Measurements from ENCODE around the gene PLCH1.

The PLCH1 gene

DNA sequence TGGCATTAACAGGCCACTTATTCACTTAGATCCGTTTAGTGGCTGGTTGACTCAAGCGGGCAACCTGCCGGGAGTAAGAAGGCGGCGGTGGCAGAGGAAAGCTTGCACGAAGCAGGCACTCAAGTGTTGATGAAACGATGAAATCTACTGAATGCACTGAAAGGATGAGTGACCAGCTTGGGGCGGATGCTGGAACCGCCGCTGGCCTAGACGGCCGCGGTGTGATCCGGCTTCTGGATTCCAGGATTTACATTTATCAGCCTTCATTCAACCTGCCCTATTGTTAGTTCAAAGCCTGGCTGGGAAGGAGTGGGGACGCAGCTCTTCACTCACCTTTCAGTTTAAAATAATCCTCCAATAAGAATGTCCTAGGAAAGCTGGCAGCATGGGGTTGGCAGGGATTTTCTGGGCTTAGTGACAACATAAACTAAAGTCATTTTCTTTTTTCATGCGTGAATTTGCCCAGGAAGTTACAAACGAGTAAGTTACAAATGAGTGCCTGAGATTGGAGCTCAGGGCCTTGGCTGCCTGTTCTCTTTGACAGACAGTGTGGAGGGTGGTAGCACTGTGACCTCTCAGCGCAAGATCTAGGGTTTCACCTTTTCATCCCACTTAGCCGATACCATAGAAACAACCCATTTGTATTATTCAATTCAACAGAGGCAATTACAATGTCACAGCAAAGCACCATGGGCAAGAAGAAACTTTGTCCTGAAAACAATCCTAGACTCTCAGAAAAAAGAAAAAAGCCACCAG lies 1.1 kb upstream of the PLCH1 start:
- DNase-seq, result no peak

DNA sequence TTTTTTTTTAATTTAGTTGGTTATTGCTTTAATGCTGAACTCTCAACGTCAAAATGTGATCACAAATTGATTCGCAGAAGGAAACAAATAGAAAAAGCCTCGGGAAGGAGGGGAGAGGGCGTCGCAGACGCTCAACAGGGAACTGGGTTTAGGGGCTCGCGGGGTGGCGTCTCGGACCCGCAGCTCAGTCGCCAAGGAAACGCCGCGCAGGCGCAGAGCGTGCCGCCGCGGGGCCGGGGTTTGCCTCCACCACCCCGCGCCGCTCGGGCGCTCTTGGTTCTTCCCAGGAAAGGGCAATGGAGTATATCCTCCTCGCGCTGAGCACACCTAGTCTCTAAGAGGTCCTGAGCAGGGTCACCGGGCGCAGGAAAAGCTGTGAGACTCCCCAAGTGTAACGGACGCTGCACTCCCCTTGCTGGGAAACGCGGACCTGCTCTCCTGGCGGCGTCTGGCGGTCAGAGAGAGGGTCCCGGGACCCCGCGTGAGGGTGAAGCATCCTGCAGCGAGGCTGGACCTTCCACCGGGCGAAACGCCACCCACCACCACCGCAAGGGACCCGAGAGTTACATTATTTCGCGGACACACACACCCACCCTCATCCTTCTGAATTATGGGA lies 753 bp downstream of the PLCH1 start:
- DNase-seq, result peak; percentile 45

DNA sequence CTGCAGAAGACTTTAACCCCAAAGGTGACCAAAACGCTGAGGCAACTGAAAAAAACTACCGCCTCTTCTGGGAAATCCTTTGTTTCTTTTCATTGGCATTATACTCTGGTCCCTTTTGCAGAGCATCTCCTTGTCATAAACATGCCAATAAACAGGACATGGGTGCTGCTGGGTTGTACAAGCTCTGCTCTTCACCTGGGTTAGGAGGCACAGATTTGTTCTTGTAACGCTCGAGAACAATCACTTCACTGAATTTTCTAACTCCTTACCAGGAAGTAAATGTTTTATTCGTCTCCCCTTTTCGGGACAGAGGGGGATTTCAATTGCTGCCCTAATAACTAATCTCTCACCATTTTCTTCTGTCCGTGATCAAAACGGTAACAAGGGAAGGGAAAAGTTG lies 1.3 kb downstream of the PLCH1 start:
- no peak for DNase-seq

DNA sequence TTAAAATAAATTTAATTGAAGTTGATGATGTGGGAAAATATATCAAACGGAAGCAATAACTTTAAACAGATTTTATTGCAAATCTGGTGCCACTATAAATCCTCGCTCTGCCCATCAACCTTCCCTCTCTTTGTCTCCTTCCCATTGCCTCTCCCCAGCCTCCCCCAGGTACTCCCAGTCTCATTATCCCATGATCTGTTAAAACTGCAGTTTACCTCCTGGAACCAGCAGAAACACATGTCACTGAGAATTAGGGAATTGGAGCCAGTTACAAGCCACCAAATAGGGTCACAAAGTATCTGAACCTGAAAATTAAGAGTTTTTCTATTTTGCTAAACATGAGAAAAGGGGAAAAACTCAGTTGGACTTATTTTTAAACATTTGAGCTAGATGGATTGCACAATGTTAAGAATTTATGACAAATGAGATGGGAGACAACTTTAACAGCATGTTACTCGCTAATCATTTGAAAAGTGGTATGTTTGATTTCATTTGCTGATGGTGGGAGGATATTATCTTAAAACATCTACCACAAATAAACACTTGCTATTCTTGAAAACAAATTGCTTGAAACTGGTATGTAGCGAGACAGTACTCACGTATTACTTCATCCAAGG lies 2.4 kb downstream of the PLCH1 start:
- no peak for DNase-seq

DNA sequence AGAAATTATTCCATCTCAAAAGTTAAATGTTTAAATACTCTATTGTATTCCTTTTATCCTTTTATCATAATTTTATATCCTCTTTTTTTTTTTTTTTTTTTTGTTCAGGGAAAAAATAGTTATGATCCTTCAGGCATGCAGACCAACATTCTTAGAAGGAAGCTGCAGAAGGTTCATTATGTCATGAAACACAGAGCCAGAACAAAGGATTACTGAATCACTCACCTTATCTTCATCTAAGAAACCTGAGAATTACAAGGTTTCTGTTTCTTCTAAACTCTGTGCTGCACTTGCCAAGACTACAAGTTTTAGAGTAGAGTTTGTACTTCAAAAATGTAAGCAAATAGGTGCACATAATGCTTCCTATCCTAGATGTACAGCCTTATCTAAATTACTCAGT lies 3.3 kb downstream of the PLCH1 start:
- DNase-seq, result no peak

DNA sequence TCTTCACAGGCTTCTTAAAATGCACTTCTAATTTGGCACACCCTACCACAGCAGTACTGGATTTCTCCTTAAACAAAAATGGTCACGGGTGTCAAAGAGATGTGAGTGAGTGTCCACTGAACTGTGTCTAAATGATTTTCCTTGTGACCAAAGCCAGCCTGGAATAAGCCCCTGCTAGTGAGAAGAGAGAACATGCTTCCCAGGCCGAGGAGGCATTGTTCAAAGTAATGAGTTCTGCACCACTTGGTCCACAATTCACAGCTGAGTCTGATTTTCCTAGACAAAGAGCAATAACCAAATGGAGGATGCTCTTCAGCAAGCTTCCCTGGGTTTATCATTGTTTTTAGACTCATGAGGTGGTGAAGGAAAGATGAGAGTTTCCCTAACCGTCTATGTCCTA lies 3.8 kb downstream of the PLCH1 start:
- no peak for DNase-seq

DNA sequence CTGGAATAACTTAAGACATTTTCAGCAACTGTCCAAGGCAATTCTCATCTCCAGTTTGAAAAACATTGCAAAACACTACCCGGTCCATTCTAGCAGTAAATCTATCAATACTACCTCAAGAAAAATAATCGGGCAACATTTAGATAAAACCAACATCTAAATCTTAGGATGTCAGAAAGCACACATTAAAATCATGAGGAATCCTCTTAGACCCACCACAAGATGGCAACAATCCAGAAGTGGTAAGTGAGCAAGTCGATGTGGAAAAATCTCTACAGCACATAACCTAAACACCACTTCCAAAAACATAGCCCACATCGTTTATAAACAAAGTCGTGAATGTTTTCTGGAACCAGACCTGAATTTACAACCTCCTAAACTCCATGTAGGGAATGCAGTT lies 5.7 kb downstream of the PLCH1 start:
- DNase-seq, result no peak

DNA sequence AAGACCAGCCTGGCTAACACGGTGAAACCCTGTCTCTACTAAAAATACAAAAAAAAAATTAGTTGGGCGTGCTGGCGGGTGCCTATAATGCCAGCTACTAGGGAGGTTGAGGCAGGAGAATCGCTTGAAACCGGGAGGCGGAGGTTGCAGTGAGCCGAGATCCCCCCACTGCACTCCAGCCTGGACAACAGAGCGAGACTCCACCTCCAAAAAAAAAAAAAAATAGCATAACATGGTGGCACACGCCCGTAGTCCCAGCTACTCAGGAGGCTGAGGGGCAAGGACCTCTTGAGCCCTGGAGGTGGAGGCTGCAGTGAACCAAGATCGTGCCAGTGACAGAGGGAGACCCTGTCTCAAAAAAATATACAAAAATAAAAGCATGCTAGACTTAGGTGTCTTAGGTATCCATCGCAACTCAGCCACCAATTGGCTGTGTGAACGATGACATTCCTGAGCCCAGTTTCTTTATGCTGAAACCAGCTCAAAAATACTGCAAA lies 6.2 kb downstream of the PLCH1 start:
- no peak for DNase-seq

DNA sequence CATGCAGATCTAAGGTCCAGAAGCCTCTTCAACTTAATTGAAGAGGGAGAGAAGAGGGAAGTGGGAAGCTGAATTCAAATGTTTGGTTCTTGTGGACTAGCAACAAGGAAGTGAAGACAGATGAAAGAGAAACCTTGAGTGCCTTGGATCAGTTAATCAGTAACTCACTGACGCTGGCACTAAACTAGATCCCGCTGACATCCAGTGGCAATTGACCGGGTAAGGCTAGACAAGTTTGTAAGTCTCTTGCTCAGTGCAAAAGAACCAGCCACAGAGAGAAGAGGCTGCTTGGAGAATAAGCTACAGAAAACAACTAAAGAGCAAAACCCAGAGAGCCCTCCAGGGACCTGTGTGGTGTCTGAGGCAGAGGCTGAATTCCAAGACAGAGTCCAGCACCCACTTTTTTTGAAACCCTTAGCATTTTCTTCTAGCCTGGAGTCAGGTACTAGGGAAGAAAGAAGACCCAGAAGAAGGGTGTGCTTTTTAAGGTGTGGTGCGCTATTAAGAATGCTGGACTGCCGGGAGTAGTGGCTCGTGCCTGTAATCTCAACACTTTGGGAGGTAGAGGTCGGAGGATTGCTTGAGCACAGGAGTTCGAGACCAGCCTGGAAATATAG lies 6.9 kb downstream of the PLCH1 start:
- no peak for DNase-seq

DNA sequence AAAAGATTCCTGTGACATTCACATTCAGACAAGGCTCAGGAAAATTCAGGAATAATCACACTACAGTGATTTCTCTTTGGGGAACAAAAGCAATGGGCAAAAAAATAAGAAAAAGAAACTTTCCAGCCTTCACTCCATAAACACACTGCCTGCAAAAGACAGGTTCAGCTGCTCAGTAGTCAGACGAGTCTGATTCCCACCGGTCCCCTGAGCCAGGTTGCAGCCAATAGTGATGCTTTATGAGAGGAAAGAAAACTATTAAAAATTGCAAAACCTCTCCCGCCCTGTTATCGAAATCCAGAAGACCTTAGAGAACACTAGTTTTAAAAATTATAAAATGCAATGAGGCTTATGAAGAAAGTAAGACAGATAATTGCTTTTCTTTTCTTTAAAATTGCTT lies 8.5 kb downstream of the PLCH1 start:
- no peak for DNase-seq

DNA sequence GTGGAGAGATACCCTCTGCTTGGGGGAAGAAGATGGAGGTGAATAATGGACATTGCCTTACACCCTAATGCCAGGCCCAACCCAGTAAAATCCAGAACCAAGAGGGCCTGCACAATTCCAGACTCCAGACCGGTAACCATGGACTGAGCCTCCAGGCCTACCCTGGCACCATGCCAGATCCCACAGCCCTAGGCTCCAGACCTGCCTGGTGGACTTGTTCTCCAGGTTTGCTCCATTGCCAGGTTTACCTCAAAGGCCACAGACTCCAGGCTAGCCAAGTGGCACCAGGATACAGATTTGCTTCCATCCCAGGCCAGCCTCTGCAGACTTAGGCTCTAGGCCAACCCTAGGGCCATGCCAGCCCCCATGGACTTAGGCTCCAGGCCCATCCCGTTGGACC lies 14.0 kb downstream of the PLCH1 start:
- DNase-seq, result no peak

DNA sequence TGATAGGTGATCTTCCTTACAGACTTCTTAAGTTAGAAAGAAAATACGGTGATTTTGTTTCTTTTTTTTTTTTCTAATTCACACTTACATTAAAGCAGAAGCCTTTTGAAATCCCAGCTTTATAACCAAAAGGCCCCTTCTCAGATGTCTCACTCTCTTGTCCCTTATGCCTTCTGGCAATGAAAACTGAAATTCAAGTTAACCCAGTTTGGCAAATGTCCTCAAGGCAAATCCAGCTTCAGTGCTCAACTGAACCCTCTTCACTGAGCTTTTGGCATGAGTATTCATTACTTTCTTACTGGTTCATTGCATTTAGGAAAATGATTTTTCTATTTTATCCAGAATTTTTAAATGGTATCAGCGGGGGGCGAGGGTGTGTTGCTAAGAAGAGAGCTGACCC lies 17.0 kb downstream of the PLCH1 start:
- DNase-seq, result no peak

DNA sequence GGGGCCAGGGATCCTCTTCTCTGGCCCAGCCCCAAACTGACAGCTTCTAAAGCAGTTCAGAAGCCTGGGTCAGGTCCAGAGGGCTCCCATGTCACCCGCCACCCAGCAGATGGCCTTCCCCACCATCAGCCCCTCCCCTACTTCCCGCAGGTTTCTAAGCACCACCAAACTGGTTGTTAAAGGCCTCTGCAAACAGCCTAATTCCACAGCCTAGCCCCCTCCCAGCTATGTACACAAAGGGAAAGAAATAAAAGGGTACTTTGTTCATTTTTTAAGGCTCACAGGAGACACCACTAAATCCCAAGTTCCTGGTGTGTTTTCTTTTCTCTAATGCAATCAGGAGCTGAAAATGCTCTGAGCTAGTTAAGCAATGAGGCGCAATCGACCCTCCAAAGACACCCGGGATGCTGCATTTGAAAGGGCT lies 30.6 kb downstream of the PLCH1 start:
- no peak for DNase-seq

DNA sequence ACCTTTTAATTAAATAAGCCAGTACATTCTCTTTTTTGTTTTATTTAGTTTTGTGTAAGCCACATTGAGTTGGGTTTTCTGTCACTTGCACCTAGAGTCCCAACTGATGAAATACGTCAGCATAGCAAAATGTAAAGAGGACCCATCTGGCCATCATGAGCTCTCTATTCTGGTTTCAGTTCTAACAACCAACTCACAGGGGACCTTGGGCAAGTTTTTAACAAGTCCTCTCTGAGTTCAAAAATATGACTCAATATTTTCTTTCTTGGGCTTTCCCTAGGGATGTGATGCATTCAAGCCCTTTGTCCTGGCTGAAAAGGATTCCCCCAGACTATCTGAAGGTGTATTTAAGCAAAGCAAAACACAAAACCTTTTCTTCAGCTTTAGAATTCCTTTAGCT lies 32.9 kb downstream of the PLCH1 start:
- DNase-seq, result no peak

DNA sequence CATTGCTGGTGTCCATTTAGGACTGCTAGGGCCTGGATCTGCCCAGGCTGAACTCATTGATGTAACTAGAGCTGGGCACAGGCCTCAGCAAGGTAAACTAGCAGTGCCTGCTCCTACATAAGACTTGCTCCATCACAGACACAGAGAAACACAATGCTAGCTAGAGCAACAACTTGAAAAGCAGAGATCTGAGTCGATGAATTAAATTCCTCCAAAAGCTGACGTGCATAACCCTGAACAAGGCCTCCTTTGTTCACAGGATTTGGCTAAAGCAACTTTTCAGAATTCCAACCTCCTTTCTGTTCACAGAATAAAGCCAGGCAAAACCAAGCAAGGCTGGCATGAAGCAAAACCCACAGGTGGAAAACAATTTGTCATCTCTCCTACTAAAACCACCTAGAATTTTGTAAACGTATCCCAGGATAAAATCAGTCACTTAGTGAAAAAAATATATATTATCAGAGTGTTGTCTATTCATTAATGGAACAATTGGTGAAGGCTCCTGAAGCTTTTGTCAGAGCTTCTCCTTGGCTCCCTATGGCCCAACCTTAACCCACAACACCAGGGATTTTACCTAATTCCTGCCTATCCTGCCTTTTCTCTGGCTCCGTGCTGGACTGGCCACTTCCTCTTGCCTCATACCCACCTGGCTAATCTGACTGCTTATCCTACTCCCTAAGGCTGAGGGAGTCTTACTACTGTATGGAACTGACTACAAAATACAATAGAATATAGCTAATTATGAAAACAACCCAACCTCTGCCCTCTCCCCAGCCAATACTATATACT lies 39.9 kb downstream of the PLCH1 start:
- DNase-seq, result no peak

DNA sequence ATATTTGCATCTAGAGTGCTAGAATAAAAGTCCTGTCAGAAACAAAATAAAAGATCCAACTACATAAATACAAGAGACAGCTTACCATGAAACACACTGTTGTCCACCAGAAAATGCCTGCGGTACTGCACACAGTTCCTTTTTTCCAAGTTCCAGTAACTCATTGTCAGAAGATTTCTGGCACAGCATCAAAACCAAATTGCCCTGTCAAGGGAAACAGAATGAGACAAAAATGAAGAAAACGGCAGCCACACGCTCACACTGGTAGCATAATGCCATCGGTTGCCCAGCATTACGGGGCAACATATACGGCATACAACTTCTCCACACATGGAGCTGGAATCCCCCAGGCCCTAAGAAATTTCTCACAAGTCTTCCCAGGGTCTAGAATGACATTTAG lies 40.8 kb downstream of the PLCH1 start:
- DNase-seq, result no peak

DNA sequence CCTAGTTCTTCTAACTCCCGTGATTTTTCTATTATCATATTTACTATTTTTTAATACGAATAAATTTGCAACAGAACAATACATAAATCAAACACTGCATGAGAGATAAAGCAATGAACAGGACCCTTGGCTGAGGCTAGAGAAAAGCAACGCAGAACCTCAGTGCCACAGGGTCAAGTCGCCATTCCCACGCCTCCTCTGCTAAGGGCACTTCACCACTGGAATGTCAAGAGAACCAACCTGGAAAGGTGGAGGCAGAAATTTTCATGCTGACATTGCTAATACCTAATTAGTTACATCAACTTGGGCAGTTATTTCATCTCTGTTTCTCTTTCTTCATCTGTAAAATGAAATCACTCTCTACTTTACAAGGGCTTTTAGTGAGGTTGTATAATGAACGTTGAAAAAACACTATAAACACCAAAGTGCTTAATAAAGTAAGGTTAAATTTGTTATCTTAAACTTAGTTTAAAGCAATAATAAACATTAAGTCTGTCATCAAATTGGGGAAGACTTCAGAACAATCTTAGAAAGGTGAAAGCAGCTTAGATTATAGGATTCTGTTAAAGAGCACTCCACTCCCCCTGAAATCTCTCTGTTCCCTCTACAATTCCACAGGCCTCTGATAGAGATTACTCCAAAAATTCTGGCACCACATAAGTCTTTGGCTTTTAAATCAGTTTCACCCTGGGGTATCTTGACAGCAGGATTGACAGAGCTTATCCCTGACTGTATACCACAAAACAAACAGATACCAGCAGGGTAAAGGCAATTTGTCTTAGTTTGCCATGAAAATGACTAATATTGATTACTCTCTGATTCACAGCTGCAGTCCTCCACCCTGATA lies 41.9 kb downstream of the PLCH1 start:
- no peak for DNase-seq

DNA sequence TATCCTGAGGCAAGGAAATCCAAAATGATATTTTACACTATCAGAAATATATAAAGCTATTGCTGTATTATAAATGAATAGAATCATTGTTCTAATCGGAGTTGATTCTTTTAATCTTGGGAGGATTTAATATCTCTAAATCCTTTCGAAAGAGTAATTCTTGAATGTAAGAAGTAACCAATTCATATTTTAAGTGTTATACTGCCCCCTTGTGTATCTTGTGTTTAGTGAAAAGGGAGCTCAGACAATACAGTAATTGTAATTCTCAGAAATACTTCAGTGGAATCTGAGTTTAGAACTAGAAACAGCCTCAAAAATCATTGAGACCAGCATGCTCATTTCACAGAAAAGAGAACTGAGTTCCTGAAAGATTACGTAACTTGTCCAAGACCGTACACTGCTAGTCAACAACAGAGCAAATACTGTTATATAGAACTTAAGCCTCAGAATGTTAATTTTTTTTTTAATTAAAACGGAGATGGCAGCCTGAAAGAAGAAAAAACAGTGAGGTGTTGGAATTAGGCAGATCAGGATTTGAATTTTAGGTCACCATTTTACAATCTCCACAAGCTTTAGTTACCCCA lies 42.9 kb downstream of the PLCH1 start:
- DNase-seq, result no peak

DNA sequence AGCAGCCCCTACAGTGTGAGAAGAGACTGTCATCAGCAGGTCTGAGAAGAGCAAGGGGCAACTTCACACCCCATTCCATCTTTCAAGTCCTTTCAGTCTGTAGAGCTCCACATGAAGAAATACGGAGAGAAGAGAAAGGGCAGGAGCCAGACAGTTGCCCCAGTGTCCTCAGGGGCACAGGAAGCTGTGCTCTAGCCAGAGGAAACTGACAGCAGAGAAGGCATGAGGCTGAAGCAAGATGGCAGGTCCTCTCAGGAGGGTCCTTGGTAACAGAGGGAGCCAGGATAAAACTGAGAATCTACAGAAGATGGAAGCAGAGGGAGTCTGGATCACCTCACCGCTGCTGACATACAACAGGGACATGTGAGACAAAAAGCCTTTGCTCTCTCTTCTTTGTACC lies 47.3 kb downstream of the PLCH1 start:
- DNase-seq, result no peak

DNA sequence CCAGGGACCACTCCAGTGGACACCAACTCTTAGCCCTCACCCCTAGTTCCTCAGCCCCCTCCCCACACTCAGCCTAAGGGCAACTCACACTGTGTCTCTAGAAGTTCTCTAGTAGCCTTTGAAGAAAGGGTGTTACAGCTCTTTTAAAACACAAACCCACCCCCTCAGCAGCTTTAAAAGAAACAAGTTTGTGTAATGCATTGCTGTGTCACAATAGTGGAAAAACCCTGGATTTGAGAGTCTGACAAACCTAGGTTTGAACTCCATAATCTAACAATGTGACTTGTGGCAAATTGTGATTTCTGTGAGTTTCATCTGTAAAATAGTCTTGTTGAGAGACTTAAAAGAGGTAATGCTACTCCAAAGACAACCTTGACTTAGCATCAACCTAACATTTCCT lies 54.0 kb downstream of the PLCH1 start:
- DNase-seq, result no peak

DNA sequence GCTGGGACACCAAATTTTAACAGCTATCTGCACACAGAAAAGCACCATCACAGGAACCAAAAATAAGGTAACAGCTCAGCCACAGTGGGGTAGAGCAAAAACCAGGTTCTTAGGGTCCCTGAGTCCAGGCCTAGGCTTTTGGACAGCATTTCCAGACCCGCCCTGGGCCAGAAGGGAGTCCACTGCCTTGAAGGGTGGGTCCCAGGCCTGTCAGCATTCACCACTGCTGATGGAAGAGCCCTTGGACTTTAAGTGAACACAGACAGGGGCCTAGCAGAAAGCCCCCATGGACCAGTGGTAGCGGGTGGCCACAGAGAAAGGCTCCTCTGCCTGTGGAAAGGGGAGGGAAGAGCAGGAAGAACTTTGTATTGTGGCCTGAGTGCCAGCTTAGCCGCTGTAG lies 56.4 kb downstream of the PLCH1 start:
- DNase-seq, result no peak

DNA sequence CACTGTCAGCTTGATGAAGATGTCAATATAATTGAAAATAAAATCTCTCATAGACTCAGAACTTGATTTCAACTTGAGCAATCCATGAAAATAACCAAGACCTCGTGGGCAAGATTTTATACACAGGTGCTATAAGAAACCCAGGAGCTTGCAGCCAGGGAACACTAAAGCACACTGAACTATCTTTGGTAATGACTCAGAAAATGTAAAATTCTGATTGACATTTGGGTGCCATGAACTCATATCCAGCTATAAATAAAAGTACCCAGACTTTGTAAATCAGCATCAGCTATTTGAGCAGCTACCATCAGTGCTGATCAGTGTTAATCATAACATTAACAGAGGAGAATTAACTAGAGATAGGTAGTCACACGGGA lies 61.5 kb downstream of the PLCH1 start:
- DNase-seq, result no peak

Data from activated T-cell treated with anti-CD3 and anti-CD28 coated beads, Interleukin-2, amount 50 U/mL, for 1 hour (primary cell).